B cell (primary cell): ENCODE data around the gene WDR18. TPM values are rescaled to one million over a fixed set of nuclear protein-coding genes. Genes with fewer than 3 reads are reported as not detected.

Experiments
- ATAC-seq: fragments of 200-7000 bp; cut with Tn5 transposase; one replicate; pipeline ENCODE4 v1.10.0; 2021; ENCODE audit warnings: low read depth, mild to moderate bottlenecking, moderate number of reproducible peaks, moderate library complexity
- CTCF ChIA-PET: fragments of 350-600 bp; sonication (Branson Sonifier 250); formaldehyde crosslinking; loops from one replicate; lab custom pipeline; 2021; ENCODE audit warnings: antibody characterized with exemption, inconsistent platforms; lab: Charles Lee
- POLR2A ChIA-PET: fragments of 350-600 bp; sonication (Branson Sonifier 250); formaldehyde crosslinking; loops from one replicate; lab custom pipeline; 2021; ENCODE audit warnings: antibody characterized with exemption; lab: Charles Lee
- DNase-seq: peaks from one replicate; pipeline ENCODE4 v3.0.0; 2013
- H2AFZ ChIP-seq: 2 replicates; pipeline ENCODE4 v1.6.1; 2012; ENCODE audit warnings: mild to moderate bottlenecking, low read depth, low read length; ENCODE audit not compliant: insufficient read depth, poor library complexity, severe bottlenecking
- H3K27ac ChIP-seq, 2 donors: 1 replicate in 1 of 2; 2 replicates in 1 of 2; pipeline ENCODE4 v1.5.1; 2012 to 2013; ENCODE audit warnings: low read length in 2 of 2, mild to moderate bottlenecking in 2 of 2, moderate library complexity in 1 of 2
- H3K27me3 ChIP-seq, 4 experiments: fragments of 200-600 bp in 1 of 4; sonication (generic) in 1 of 4; replicated peaks in 1 of 4; 1 replicate in 2 of 4; 2 replicates in 2 of 4; pipeline versions ENCODE4 v1.6.1 to v1.7.0; 2013 to 2016; ENCODE audit warnings: low read length in 3 of 4, mild to moderate bottlenecking in 2 of 4, mixed read lengths in 1 of 4, moderate library complexity in 1 of 4; ENCODE audit not compliant: insufficient read depth in 4 of 4, control insufficient read depth in 3 of 4; ENCODE audit errors: control extremely low read depth in 1 of 4
- H3K36me3 ChIP-seq, 2 experiments: replicated peaks in 1 of 2; 1 replicate in 1 of 2; 2 replicates in 1 of 2; pipeline versions ENCODE4 v1.6.1 to v1.7.1; 2013; ENCODE audit warnings: low read length in 1 of 2; ENCODE audit not compliant: insufficient read depth in 2 of 2, control insufficient read depth in 1 of 2; ENCODE audit errors: control extremely low read depth in 1 of 2, extremely low read depth in 1 of 2
- H3K4me1 ChIP-seq, 2 donors: fragments of 200-600 bp in 1 of 2; sonication (generic) in 1 of 2; 1 replicate in 1 of 2; 2 replicates in 1 of 2; pipeline versions ENCODE4 v1.5.1 to v1.6.1; 2013 to 2017; ENCODE audit warnings: low read length in 2 of 2; ENCODE audit not compliant: control insufficient read depth in 2 of 2, insufficient read depth in 2 of 2
- H3K4me2 ChIP-seq: replicated peaks from 2 replicates; pipeline ENCODE3; 2012; ENCODE audit warnings: mild to moderate bottlenecking, low read depth, low read length; ENCODE audit not compliant: poor library complexity, severe bottlenecking
- H3K4me3 ChIP-seq, 5 experiments: fragments of 200-600 bp in 1 of 5; sonication (generic) in 1 of 5; 1 replicate in 3 of 5; 2 replicates in 2 of 5; pipeline versions ENCODE4 v1.5.1 to v1.7.0; 2011 to 2016; ENCODE audit warnings: low read length in 4 of 5, mild to moderate bottlenecking in 4 of 5, low read depth in 2 of 5, control low read depth in 1 of 5, moderate library complexity in 1 of 5; ENCODE audit not compliant: insufficient read depth in 1 of 5; ENCODE audit errors: control extremely low read depth in 1 of 5, extremely low read depth in 1 of 5
- H3K79me2 ChIP-seq: fragments of 200-600 bp; sonication (generic); one replicate; pipeline ENCODE4 v1.6.0; 2016; ENCODE audit warnings: low read length; ENCODE audit not compliant: control insufficient read depth, insufficient read depth
- H3K9ac ChIP-seq: fragments of 200-600 bp; sonication (generic); 2 replicates; pipeline ENCODE4 v1.6.1; 2017; ENCODE audit warnings: mild to moderate bottlenecking, low read length, moderate library complexity
- H3K9me3 ChIP-seq, 3 donors: one replicate each; pipeline versions ENCODE4 v1.6.1 to v1.7.1; 2013; ENCODE audit warnings: low read length in 2 of 3; ENCODE audit not compliant: control insufficient read depth in 2 of 3, insufficient read depth in 1 of 3; ENCODE audit errors: control extremely low read depth in 1 of 3
- H4K20me1 ChIP-seq: 2 replicates; pipeline ENCODE4 v1.6.0; 2012; ENCODE audit warnings: mild to moderate bottlenecking, low read length; ENCODE audit not compliant: insufficient read depth, control insufficient read depth, poor library complexity, severe bottlenecking
- H3K27ac Mint-ChIP-seq: one replicate; pipeline ENCODE4 v1.8.0; 2021; ENCODE audit warnings: mixed read lengths
- H3K27me3 Mint-ChIP-seq: one replicate; pipeline ENCODE4 v1.8.0; 2021; ENCODE audit warnings: mixed read lengths
- H3K4me1 Mint-ChIP-seq: one replicate; pipeline ENCODE4 v1.8.0; 2021; ENCODE audit warnings: mixed read lengths
- H3K4me3 Mint-ChIP-seq: one replicate; pipeline ENCODE4 v1.8.0; 2021; ENCODE audit warnings: mixed read lengths
- H3K9me3 Mint-ChIP-seq: one replicate; pipeline ENCODE4 v1.8.0; 2022; ENCODE audit warnings: mixed read lengths; ENCODE audit not compliant: insufficient read depth
- CTCF ChIP-seq: fragments of 200-600 bp; IDR thresholded peaks from one replicate; pipeline ENCODE4 v1.8.0; 2022; ENCODE audit warnings: antibody characterized with exemption, mild to moderate bottlenecking
- EZH2 ChIP-seq: IDR thresholded peaks from 2 replicates; pipeline ENCODE4 v1.6.1; 2012; ENCODE audit warnings: borderline replicate concordance, low read depth, mild to moderate bottlenecking, moderate library complexity, low read length; ENCODE audit not compliant: insufficient read depth, poor library complexity, severe bottlenecking
- WGBS: methylation state at CpG from one replicate; pipeline ENCODE4 v1.1.5; 2013; ENCODE audit warnings: missing lambda C conversion rate; ENCODE audit not compliant: insufficient coverage; 5-methylcytosine and 5-hydroxymethylcytosine counted together
- intact Hi-C: fragments of 100-400 bp; cut with micrococcal nuclease; formaldehyde crosslinking; loops from one replicate; pipeline ENCODE4 v1.10.0; 2022
- polyA plus RNA-seq: library from polyadenylated mRNA; depleted of rRNA; stranded (reverse); fragments of >200 nt; gene quantifications from 2 replicates; pipeline ENCODE4 v1.2.3, GENCODE V29; 2012
- total RNA-seq, 2 donors: library from RNA; stranded (reverse); fragments of 120-200 nt in 1 of 2; gene quantifications; 1 replicate in 1 of 2; 2 replicates in 1 of 2; pipeline versions ENCODE4 v1.2.3 to v1.2.4, GENCODE V29; 2013 to 2022

WDR18 gene
- total and polyA plus RNA-seq, 2 donors (not counting 1 experiment from before 2014, with no cell fraction given): 48.5 to 60.5 TPM

GRCh38 chr19:974564-975257 lies 9.4 kb upstream of the WDR18 start:
- no peaks in the 10 kb centered on the region for H3K4me1 ChIP-seq
- ATAC-seq (no peak), DNase-seq (no peak)
- H3K27me3 ChIP-seq: no peaks in the 10 kb centered on the region
- H3K4me1 Mint-ChIP-seq: no peaks in the 10 kb centered on the region
- H3K27ac ChIP-seq: no peak overlapping the region
- H3K4me3 Mint-ChIP-seq: no peak overlapping the region
- CTCF ChIA-PET: no interaction called here
- no peak overlapping the region for H3K9ac ChIP-seq
- H3K36me3 ChIP-seq: peaks cover 6 to 20% of the 10 kb centered on the region in 2 experiments
- no peaks in the 10 kb centered on the region for H3K79me2 ChIP-seq
- no peak overlapping the region for H3K4me2 ChIP-seq
- POLR2A ChIA-PET: no interaction called here
- H4K20me1 ChIP-seq: no peaks in the 10 kb centered on the region
- no peak overlapping the region for H3K27ac Mint-ChIP-seq
- no peak for TF ChIP-seq CTCF
- TF ChIP-seq EZH2: no peak
- H3K9me3 ChIP-seq: peaks cover 0 to 21% (median 6%) of the 10 kb centered on the region in 3 donors
- H2AFZ ChIP-seq: no peak overlapping the region
- WGBS: 88% methylated on average over 36 of the region's 37 CpGs
- intact Hi-C loops: no loop called here
- H3K9me3 Mint-ChIP-seq: peaks cover 4% of the 10 kb centered on the region
- H3K27me3 Mint-ChIP-seq: no peaks in the 10 kb centered on the region
- no peak overlapping the region for H3K4me3 ChIP-seq

- Mint-ChIP-seq H3K27ac (no peak overlapping the region), H3K27me3 (no peaks in the 10 kb centered on the region), H3K9me3 (no peaks in the 10 kb centered on the region), H3K4me1 (no peaks in the 10 kb centered on the region), H3K4me3 (no peak overlapping the region)
- POLR2A ChIA-PET: interaction anchor here (1.1 kb wide), 1 partner anchor 53 kb away, joined by 3 read pairs; no protein-coding TSS in a partner anchor
- Histone ChIP-seq H3K4me3 (no peak overlapping the region), H3K9me3 (peaks cover 0 to 6% (median 0%) of the 10 kb centered on the region in 3 donors), H3K79me2 (no peaks in the 10 kb centered on the region), H3K27ac (no peak overlapping the region), H3K36me3 (peaks cover 0 to 4% of the 10 kb centered on the region in 2 experiments), H3K4me2 (no peak overlapping the region), H2AFZ (no peak overlapping the region), H3K27me3 (no peaks in the 10 kb centered on the region), H3K4me1 (no peaks in the 10 kb centered on the region), H3K9ac (no peak overlapping the region), H4K20me1 (no peaks in the 10 kb centered on the region)
- intact Hi-C loops: no loop called here
- no peak for ATAC-seq
- CTCF ChIA-PET: no interaction called here
- no peak for DNase-seq
- TF ChIP-seq CTCF: no peak
- TF ChIP-seq EZH2: no peak
- WGBS: 67% methylated on average over 1 of the region's 10 CpGs
Measured at GRCh38 chr19:976476-976875, 7.7 kb upstream of the WDR18 start.
